Putamen (tissue), 1 donor: ENCODE measurements around the gene TLDC2.
"Not testable (repeated sequence)": the region's sequence is repeated elsewhere in the genome, so short reads cannot be mapped to it uniquely, and the experiment has no call there.

Source experiments
- DNase-seq: peaks from one replicate; pipeline ENCODE4 v3.0.0-alpha.2; 2016; ENCODE audit warnings: low spot score

The TLDC2 gene

GRCh38 chr20:36875702-36876472 is at the start of gene TLDC2:
TLDC2 (plus strand) TSS chr20:36876138; CDS start chr20:36876175, 37 bp downstream.
- DNase-seq, result no peak

DNA sequence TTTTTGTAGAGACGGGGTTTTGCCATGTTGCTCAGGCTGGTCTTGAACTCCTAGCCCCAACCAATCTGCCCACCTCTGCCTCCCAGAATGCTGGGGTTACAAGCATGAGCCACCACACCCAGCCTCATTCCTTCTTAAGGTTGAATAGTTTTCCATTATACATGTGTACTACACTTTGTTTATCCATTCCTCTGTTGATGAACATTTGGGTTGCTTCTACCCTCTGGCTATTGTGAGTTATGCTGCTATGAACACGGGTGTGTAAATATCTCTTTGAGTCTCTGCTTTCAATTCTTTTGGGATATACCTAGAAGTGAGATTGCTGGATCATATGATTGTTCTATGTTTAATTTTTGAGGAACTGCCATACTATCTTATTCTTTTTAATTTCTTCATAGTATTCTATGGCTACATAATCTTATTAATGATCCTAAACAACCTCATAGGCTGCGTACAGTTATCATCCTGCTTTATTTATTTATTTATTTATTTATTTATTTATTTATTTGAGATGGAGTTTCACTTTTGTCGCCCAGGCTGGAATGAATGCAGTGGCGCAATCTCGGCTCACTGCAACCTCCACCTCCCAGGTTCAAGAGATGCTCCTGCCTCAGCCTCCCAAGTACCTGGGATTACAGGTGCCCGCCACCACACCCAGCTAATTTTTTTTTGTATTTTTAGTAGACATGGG is 49.2 kb upstream of the TLDC2 start:
- DNase-seq, result no peak

GRCh38 chr20:36827541-36828279 is 48.2 kb upstream of the TLDC2 start:
- DNase-seq, result no peak

- peak; percentile 80 for DNase-seq
Observed at GRCh38 chr20:36830791-36831691, 44.9 kb upstream of the TLDC2 start.

- no peak for DNase-seq
Observed at GRCh38 chr20:36832791-36833190, 43.1 kb upstream of the TLDC2 start.

- peak; percentile 71 for DNase-seq
Observed at GRCh38 chr20:36833275-36834020, 42.5 kb upstream of the TLDC2 start.

GRCh38 chr20:36835025-36835424 is 40.9 kb upstream of the TLDC2 start:
- no peak for DNase-seq

DNA sequence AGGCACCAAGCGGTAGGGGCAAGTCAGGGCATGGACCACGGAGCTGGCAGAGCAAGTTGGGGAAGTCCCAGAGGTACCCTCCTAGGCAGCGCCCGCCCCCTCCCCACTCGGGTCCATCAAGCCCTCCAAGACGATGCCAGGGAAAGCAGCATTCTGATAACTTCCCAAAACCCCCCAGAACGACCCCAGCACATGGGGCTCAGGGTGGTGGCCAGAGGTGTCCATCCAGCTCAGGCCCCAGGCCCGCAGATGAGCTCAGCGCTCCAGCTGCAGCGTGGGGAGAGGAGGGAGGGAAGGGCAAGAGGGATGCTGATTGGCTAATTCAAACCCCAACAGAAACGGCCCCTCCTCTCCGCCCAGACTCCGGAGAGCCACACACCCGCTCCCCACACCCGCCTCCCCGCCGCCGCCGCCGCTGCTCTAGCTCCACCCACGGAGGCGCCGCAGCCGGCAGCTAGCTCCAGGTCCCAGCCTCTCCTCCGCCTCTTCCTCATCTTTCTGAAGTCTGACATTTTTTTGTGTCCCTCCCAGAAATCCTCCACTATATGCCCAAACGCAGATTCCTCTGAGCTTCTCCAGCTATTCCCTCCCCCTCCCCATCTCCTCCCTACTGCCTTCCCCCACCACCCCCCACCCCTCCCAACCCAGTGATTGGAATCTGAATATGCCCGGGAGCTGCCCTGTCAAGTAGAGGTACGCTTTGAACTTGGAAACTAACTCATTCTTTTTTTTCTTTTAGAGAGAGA is 40.3 kb upstream of the TLDC2 start:
- peak; percentile 96 for DNase-seq

- no peak for DNase-seq
Observed at GRCh38 chr20:36836591-36837269, 39.2 kb upstream of the TLDC2 start.

- not testable (repeated sequence) for DNase-seq
Observed at GRCh38 chr20:36838376-36838775, 37.6 kb upstream of the TLDC2 start.

DNA sequence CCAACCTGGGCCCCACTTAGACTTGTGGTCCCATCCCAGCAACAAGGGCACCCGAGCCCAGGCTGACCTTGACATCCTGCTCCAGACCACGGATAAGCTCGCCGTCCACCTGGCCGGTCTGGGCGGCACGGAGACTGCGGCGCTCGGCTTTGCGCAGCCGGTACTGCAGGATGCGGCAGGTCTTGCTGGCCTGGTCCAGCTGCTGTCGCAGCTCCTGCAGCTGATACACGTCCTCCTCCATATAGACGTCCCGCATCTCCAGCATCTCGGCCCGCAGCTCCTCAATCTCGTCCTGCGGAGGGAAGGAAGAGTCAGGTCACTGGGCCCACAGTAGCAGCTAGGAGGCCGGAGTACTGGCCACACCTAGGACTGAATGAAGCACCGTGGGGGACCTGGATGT is 36.8 kb upstream of the TLDC2 start:
- no peak for DNase-seq

DNA sequence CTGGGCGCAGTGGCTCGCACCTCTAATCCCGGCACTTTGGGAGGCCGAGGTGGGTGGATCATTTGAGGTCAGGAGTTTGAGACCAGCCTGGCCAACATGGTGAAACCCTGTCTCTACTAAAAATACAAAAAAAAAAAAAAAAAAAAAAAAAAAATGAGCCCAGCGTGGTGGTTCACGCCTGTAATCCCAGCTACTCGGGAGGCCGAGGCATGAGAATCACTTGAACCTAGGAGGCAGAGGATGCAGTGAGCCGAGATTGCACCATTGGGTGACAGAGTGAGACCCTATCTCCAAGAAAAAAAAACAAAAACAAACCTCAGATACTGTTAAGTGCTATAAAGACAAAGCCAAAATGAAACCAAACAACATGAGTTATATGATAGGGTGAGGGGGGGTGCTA is 34.9 kb upstream of the TLDC2 start:
- DNase-seq, result not testable (repeated sequence)

GRCh38 chr20:36845288-36845971 is 30.5 kb upstream of the TLDC2 start:
- peak; percentile 84 for DNase-seq

DNA sequence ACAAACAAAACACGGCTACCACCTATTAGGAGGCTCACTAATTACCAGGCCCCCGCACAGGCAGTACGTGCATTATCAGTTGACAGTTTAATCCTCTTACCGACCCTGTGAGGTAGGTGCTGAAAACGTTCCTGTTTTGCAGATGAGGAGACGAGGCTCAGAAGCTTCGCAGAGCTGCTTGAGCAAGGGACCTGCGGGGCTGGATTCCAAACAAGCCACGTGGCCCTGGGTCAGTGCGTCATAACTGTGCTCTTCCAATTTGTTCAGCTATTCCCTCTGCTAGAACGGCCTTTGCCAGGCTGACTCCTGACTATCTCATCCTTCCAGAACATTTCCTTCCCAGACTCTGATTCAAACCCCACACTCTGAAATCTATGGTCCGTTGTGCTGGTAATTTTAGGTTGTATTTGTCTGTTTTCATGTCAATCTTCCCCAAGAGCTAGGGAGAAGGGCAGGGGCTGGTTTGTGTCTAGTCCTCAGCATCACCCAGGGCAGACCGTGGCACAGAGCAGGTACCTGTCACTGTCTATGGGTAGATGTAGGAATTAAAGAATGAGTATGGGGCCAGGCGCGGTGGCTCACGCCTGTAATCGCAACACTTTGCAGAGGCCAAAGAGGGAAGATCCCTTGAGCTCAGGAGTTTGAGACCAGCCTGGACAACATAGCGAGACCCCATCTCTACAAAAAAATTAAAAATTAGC is 28.8 kb upstream of the TLDC2 start:
- peak; percentile 80 for DNase-seq

DNA sequence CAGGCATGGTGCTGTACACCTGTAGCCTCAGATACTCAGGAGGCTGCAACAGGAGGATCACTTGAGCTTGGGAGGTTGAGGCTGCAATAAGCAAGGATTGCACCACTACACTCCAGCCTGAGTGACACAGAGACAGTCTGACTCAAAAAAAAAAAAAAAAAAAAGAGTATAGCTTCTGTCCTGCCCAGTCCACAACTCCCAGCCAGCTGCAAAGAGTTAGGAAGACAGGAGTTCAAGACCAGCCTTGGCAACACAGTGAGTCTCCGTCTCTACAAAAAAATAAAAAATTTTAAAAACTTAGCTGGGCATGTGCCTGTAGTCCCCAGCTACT is 28.3 kb upstream of the TLDC2 start:
- no peak for DNase-seq

- DNase-seq, result no peak
Observed at GRCh38 chr20:36848078-36848660, 27.8 kb upstream of the TLDC2 start.

- no peak for DNase-seq
Observed at GRCh38 chr20:36848677-36849076, 27.3 kb upstream of the TLDC2 start.
